IPS-NIHi11 (cell line): ENCODE data around the gene MBL2.

Experiments
- DNase-seq: peaks from one replicate; pipeline ENCODE4 v3.0.0; 2012; ENCODE audit warnings: mixed read lengths, low spot score

The MBL2 gene

GRCh38 chr10:52771534-52772445 is 794 bp downstream of the MBL2 start:
- no peak for DNase-seq

GRCh38 chr10:52770904-52771303 is 1.7 kb downstream of the MBL2 start:
- no peak for DNase-seq

DNA sequence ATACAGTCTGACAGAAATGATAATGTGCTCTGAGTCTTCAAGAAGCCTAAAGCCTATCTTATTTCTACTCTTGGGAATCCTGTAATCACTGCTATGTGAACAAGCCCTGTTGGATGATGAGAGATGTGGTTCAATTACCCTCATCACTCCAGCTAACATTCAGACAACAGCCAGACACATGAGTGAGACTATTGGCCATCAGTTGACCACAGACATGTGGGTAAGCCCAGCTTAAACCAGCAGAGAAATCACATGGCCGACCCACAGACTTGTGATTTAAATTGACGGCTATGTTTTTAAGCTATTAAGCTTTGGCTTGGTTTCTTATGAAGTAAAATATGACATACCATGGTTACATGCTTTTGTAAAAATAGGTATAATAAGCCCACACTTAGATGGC is 2.6 kb downstream of the MBL2 start:
- no peak for DNase-seq

DNA sequence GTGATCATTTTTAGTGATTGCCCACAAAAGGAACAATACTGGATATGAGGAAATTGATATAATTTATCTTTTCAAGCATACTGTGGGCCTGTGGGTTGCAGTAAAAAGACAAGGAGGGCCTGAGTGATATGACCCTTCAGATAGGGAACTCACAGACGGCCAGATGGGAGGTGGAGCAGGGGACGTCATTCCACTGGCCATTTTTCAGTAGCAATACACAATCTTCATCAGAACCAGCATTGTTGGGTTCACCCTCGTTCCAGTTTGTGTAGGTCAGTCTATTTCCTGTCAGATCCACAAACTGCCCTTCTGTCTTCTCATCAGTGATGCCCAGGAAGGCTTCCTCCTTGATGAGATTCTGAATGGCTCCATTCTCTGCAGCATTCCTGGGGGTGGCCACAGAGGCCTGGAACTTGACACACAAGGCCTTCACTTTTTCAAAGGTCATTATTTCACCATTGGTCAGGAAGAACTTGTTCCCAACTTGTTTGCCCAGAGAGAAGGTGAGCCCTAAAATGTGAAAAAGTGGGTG is 4.5 kb downstream of the MBL2 start:
- no peak for DNase-seq

DNA sequence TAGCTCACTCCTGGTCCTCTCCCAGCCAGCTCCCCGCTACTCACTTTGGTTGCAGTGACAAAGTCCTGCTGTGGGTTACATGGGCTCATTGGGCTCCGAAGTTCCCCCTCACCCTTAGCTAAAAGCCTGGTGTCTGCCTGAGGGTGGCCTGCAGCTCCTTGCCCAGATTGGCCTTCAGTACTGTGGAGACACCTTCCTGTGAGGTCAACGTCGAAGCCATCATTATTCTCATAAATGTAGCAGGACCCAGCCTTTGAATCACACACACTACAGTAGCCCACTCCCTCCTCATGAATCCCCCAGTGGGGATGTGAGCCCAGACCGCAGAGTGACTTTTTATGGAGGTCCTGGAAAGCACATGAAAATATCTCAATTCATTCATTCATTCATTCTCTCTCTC is 10.5 kb downstream of the MBL2 start:
- no peak for DNase-seq

GRCh38 chr10:52759154-52759553 is 13.4 kb downstream of the MBL2 start:
- no peak for DNase-seq

GRCh38 chr10:52758406-52758805 is 14.2 kb downstream of the MBL2 start:
- no peak for DNase-seq

DNA sequence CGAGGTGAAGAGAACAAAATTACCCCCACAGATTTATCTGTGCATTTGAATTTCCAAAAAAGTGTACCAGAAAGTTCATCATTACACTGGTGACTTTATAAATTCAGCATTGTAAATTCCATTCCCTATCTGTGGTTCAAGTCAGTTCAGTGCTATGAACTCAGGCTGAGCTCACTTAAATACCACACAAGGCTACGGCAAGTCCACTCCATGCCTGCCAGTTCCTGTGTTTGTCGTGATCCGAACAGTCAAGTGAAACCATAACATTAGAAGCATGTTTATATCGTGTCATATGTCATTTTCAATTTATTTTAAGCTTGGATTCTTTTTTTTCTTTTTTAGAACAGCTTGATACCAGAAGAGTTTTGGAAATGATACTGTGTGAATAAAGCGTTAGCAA is 14.8 kb downstream of the MBL2 start:
- no peak for DNase-seq

DNA sequence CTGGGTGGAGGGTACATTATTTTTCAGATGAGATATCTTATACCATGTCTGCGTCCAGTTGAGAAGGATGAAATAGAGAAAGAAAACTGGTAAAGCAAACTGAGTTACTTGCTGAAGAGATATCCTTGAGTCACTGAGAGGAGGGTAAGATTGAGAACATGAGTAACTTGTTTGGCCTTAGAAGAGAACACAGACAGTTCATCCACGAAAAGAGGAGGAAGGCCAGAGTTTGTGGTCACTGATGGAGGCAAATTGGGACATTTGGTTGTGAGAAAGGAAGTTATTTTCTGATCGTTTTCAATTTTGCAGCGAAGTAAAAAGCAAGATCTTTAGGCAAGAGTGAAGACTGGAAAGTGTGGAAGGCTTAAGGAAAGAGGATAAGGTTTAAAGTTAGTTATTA is 15.6 kb downstream of the MBL2 start:
- DNase-seq, result no peak

DNA sequence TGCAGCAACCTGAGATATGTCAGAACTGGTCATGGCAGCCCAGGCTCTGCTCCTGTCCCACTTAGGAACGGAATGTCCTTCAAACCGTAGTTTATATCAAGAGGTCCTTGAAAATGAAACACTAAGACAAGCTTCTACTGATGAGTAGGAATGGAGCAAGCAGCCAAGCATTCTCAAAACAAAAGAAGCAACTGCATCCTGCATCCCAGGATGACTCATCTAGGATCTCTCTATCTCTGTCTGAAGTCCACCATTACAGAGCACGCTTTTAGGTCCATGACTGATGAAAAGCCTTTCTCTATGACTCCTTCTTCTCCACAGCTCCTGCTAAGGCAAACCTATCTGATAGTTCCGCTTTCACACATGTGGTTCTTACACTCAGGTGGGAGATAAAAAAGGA is 16.3 kb downstream of the MBL2 start:
- no peak for DNase-seq

DNA sequence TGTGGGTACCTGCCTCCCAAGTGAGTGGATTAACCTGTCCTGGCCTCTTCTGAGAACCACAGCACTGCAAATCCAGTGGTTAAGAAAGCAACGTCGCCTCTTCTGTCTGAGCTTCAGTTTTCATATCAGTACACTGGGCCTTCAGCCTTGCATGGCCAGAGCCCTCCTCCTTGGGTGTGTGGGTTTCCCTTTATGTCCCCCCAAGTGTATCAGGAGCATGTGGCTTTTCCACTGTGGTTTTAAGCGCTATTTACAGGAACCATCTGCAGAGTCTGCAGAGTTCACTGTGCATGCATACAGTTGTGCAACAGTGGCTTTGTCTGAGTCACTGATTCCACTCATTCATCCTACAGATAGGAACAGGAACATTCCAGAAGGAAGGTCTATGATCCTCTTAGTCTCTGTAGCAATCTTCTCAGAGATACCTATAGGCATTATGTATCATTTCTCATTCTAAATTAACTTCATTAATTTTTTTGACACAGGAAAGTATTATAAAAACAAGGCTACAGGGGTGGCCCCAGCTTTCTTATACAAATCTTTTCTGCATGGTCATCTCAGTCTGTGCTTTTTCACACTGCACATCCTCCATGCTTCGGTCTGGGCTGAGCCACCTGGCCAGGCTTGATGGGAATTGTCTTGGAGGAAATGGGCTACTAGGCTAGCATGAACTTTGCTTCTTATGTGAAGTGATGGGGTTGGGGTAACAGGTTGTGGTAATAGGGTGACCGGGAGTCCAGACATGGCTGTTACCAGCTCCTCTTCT is 17.1 kb downstream of the MBL2 start:
- DNase-seq, result no peak

DNA sequence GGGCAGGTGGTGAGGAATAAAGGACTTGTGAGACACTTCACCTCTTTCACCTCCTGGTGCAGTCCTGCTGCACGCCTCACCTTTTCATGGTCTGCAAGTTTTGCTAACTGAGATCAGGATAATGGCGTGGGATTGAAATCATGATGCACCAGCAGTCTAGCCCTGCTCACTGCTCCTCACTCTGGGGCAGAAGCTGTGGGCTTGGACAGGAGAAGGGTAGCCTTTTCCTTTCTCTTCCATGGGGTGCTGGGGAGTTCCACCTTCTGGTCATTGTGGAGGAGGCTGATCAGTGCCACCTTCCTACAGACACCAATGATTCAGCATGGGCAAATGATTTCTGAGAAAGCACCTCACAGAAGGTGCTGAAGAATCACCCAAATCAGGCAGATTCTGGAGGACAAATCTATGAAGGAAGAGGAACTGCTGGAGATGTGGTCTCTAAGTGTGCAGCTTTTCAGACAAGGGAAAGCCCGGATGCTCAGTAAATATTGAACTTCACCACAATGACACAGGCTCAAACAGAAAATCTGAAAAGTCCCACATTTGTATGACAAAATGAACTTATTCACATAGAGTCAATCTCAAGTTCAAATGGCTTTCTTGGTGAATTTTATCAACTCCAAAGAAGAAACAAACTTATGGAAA is 19.7 kb downstream of the MBL2 start:
- DNase-seq, result no peak

- DNase-seq, result no peak
Measured at GRCh38 chr10:52752261-52752660, 20.3 kb downstream of the MBL2 start.

GRCh38 chr10:52751337-52751736 is 21.2 kb downstream of the MBL2 start:
- no peak for DNase-seq

GRCh38 chr10:52750629-52751028 is 22.0 kb downstream of the MBL2 start:
- no peak for DNase-seq

DNA sequence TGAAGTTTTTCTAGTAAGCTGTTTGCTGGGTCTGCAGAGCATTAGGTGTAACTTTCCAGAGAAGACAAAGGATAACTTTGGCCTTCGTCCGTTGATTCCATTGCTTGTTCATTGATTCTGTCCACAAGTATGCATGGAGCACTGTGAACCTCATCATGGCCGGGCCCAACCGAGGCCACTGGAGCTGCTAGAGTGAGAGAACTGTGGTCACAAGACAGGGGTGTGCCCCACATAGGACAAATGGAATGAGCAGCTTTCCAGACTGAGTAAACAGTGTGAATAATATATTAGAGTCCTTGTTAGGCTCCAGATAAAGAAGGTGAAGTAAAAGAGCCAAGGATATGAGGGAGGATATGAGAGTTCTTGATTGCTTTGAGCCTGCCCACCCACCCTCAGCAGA is 24.9 kb downstream of the MBL2 start:
- no peak for DNase-seq

GRCh38 chr10:52746169-52746568 is 26.4 kb downstream of the MBL2 start:
- no peak for DNase-seq

GRCh38 chr10:52744057-52744805 is 28.4 kb downstream of the MBL2 start:
- no peak for DNase-seq

DNA sequence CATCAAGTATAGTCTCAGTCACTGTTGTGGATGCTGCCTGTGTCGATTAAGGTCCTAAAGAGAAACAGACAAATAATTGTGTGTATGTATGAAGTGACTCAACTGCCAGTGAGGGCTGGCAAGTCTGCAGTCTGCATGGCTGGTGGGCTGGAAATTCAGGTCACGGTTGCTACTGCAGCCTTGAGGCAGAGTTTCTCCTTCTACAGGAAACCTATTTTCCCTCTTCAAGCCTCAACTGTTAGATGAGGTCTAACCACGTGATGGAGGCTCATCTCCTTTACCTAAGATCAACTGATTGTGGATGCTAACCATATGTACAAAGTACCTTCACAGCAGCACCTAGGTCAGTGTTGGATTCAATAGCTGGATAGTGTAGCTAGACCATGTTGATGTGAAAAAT is 29.9 kb downstream of the MBL2 start:
- no peak for DNase-seq

DNA sequence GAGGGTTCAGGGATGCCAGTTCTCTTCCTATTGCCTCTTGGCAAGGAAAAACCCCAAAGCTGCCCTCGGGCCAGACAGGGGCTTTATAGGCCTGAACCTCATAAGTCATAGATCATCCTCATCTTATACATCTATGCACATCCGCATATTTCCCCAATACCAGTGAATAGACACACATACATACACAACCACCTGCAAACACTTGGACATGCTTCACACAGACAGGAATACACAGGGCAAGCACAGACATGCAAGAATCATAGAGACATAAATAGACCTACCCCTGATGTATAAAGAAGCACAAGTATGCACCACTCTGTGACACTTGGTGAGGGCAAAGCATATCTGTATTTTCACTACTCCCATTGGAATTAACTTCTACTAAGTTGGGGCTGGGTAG is 30.7 kb downstream of the MBL2 start:
- no peak for DNase-seq

GRCh38 chr10:52740913-52741675 is 31.5 kb downstream of the MBL2 start:
- peak; percentile 90 for DNase-seq
